Activated CD8-positive, alpha-beta memory T cell treated with anti-CD3 and anti-CD28 coated beads for 24 hours (primary cell): ENCODE data around the gene RUNX2.
A peak's percentile ranks its signal among the peaks of the same experiment; 100 is the strongest.

ENCODE experiments used
- DNase-seq: peaks from one replicate; pipeline ENCODE4 v3.0.0-alpha.2; 2020

RUNX2 gene

DNA sequence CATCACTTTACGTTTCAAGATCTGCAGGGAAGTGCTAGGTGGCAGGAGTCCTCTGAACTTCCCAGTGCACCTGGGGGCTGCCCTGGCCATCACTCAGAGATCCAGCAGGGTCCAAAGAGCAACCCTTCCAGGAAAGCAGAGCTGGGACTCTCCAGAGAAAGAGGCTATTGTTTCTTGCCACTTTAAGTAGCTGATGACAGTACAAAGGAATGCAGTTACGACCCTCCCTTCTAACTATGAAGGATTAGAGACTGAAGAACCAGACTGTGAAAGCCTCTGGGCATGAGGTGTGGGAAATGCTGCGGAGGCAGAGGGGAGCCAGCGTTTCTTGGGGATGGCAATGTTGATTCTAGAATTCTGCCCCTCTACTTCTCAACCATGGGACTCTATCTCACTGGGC is 238.8 kb downstream of the RUNX2 start:
- DNase-seq: no peak

DNA sequence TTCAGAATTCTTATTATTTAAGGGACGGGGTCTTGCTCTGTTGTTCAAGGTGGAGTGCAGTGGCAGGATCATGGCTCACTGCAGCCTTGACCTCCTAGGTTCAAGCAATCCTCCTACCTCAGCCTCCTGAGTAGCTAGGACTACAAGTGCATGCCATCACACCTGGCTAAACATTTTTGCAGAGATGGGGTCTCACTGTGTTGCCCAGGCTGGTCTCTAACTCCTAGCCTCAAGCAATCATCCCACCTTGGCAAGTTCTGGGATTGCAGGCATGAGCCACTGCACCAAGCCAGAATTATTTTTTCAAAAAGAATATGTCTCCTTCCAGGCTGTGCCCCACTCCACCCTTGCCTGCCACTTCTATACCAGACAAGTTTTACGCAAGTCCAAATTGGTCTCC is 239.7 kb downstream of the RUNX2 start:
- no peak for DNase-seq

DNA sequence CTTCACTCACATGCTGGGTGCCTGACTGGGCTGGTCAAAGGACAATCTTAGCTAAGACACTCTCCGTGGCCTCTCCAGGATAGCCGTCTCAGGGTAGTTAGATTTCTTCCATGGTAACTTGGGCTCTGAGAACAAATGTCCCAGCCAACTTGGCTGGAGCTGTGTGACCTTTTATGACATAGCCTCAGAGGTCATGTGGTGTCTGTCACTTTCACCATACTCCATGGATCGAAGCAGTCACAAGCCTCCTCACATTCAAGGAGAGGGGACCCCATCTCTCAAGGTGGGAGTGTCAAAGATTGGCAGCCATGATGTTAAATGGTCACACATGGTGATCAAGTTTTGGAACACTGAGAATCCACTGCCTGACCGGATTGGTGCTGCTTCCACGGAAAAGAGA is 240.5 kb downstream of the RUNX2 start:
- no peak for DNase-seq

GRCh38 chr6:45569210-45569945 is 241.2 kb downstream of the RUNX2 start:
- no peak for DNase-seq

DNA sequence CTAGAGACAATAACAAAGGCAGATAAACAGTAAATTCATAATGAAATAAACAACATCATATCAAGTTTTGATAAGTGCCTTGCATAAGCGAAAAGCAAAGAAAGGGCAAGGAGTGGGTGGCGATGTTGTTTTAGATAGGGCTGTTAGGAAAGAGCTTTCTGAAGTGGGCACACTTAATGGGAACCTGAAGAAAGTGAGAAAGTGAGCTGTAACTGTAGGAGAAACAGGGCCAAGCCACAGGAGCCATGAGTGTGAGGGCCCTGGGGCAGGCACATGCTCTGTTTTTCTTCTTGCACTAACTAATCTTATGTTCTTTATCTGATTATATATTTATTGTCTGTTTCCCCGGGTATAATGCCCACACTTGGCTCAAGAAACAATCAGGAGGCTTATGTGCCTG is 243.0 kb downstream of the RUNX2 start:
- DNase-seq: no peak

DNA sequence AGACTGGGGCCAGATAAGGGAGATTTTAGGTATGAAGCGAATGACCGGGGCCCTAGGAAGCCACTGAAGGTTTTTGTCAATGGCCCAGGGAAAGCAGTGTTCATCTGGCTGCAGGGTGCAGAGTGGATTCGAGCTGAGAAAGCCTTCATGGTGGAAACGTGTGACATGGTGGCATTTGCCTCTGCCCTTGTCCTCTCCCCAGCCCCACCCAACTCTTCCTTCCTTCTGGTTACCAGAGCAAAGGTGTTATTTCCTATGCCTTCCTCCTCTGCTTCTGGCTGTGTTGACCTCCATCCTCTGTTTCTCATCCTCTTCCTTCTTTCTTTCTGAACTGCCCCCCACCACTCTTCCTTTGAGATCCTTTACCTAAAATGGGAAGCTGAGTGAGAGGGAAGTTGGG is 244.7 kb downstream of the RUNX2 start:
- DNase-seq: no peak

GRCh38 chr6:45574014-45574461 is 245.9 kb downstream of the RUNX2 start:
- no peak for DNase-seq

DNA sequence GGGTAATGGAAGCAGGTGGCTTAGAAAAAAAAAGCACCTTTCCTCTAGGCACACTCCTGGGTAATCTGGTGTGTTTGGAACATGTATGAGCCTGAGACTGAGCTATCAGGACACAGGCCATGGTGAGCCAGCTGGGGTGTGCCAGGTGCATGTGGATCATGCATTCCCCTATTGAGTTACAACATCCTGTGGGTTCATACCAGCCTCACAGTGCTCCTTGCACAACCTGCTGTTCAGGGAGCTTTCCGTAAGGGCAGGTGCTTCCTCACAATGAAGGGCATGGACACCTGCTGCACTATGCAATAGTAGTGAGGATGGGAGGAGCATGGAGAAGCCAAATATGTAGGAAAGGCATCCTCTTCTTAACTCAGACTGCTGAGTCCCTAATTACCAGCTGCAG is 246.8 kb downstream of the RUNX2 start:
- no peak for DNase-seq

DNA sequence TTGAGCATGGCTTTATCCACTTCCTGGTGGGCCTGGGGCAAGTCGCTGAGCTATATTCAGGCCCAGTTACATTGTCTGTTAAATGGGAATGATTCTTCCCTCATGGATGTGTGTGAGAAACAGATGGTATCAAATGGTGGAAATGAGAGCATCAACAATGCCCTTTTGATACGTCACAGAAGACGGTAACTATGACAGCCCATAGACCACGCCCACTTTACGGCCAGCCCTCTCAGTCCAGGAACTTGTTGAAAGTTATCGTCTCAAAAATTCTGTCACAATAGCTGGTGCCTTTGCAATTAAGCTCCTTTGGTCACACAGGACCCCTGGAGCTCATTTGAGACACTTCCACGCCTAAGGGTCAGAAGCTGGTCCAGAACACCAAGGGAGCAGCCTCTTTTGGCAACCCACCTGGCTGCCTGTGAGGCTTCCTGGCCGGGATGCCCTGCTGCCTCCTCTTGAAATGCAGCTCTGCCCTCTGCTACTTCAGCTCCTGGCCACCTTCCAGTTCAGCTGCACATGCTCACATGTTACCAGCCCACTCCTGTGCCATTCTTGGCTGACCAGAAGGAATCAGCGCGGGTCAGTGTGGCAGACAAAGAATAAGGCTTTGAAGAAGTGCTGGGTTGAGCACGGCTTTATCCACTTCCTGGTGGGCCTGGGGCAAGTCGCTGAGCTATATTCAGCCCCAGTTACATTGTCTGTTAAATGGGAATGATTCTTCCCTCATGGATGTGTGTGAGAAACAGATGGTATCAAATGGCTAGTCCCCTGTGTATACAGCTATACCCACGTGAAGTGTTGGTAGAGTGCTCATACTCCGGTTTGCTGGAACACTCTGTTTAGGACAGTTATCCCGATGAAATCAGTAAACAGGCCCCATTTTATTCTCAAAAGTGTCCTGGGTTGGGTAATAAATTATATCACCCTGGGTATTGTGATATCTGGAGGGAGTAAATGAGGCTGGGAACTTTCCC is 248.8 kb downstream of the RUNX2 start:
- DNase-seq: no peak

DNA sequence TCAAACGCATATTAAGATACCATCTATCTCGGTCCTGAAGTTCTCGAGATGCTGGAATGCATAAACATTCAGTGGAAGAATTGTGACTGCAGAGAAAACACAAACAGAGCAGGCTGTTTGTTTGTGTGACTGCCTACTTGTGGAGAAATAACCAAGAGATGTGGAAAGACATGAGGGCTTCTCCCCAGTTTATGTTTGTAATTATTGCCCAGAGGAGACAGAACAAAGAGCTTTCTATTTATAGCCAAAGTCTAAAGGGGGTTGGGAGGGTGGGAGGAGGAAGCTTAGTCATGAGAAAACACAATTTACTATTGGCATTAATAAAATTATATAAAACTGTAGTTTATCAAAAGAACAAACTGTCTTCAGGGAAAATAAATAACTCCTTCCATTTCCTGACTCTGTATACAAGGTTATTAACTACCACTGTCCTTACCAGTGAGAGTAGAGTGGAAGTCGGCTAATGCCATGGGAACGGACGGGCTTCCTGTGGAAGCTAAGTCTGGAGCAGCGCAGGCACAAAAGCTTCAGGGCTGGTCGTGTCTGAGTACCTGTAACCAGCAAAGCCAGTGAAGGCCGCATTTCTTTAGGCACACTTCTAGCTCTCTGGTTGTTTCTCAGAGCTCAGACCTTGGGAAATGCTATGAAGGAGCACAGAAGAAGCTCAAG is 249.8 kb downstream of the RUNX2 start:
- DNase-seq: no peak

- DNase-seq: no peak
Observed at GRCh38 chr6:45584127-45584526, 256.0 kb downstream of the RUNX2 start.

DNA sequence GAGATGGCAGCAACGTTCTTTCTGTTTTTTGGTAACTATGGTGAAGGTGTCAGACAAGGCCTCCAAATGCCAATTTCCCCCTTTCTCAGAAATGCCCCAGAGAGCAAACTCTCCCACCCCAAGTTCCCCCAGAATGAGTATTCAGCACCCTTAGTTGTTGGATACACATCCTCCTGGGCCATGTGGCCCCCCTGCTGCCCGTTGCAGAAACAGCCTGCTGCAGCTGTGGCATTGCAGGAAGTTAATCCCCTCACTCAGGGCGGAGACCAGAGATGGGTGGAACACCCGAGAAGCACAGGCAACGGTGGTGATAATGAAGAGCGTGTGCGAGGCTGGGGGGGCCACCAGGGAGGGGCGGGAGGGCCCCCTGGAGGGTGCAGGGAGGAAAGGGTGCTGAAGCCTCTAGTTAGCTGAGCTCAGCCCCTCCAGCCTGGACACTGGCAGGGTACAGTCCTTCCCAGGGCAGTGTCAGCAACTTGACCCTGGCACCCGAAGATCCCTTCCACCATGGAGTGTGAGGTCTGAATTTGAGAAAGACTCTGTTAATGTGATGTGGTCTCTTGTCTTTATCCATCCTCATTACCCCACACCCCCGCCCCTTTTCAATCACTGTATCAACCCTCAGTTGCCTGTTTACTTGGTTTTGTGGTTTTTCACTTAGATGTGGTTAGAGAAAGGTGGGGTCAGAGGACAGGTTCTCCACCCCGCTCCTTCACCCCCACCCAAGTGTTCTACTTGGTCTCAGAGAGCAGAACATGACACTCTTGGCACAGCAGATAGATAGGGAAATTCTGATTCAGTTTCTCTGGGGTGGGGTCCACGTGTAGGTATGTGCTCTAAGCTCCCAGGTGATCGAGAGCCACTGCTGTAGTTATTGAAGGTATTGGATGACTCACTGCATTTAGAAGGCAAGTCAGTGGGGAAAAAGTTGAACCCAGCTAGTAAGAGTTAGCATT is 258.4 kb downstream of the RUNX2 start:
- peak; percentile 69 for DNase-seq

- no peak for DNase-seq
Observed at GRCh38 chr6:45587229-45588060, 259.3 kb downstream of the RUNX2 start.

DNA sequence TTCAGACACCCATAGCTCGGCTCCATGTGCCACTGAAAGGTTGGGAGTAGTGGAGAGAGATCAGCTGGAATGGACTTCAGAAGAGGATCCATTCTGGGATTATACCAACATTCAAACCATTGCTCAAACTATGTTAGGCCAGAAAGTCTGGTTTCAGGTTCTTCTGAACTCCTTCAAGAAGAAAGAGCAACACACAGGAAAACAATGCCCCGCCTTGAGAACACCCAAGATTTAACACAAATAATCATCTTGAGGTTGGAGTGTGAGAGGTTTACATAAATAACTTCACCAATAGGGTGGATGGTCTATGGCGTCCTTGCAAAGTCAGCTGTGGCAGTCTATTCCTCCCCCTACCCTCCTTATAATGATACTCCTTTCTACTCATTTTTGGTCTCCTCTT is 261.2 kb downstream of the RUNX2 start:
- no peak for DNase-seq

DNA sequence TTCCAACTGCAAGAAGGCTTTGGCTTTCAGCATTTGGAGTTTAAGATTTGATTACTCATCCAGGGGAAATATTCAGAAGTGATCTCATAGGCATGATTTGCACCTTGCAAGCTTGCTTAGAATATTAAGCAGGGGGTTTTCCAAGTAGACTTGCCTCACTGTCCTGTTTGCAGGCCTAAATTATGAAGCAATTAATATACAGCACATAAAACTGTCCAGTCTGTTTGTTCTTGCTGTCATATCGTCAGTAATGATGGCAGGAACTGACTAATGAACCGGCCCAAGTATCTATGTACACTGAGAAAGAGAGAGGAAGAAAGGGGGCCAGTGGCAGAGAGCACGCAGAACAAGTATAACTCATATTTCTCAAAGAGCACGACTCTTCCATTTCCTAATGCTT is 262.1 kb downstream of the RUNX2 start:
- no peak for DNase-seq

DNA sequence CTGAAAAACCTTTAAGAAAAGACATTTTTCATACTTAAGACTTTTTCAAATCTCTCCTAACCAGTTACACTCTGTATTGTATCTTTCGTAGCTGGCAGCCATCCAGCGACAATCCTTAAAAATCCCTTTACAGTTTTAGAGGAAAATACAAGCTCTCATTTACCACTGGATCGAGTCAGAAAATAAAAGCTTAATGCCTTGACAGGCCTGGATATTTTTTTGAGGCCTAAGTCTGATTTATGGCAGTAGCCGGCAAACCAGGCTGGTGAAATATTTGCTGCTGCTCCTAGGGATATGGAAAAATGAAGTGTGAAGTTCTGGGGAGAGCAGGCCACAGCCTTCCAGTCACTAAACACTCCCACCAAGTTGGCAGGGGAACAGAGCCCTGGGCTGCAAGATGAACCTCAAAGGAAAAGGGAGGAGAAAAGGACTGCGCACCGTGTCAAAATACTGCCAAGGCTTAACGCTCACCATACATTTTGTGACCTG is 262.6 kb downstream of the RUNX2 start:
- DNase-seq: no peak

DNA sequence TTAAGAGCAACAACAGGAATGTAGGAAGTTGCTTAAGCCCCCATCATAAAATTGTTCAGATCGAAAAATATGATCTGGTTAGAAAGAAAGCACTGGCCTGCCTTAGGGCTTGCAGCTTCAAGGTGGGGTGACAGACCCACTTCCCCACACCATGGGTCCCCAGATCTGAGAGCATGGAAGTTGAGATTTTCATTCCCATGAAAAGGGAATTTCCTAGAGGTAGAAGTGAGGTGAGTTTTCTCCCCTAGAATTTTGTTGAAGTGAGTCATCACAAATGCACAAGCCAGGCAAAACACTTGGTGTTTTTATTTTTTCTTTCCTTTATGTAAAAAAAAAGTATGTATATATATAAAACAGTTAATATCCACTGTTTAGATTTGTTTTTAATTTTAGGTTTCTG is 263.2 kb downstream of the RUNX2 start:
- no peak for DNase-seq

GRCh38 chr6:45591890-45592289 is 263.8 kb downstream of the RUNX2 start:
- no peak for DNase-seq

DNA sequence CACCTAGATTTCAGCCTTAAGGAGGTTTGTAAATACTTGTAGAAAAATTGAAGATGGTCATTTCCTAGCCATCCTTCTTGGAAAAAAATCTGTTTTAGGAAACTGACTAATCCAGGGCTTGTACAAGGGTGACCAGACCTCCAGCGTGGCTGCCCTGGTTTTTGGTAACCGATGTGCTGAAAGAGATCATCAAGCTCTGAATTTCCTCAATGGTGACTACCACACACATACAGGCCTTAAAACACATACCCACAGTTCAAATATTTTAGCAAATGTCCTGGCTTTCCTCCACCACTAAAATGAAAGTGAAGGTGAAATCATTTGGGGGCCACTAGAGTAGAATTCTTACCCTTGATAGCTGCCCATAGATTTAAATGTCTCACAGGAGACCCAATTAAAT is 264.9 kb downstream of the RUNX2 start:
- no peak for DNase-seq

- no peak for DNase-seq
Observed at GRCh38 chr6:45595010-45595851, 267.1 kb downstream of the RUNX2 start.
